HepG2 (cell line): ENCODE data around the gene THBS4.

Experiments
- FOXK1 ChIP-seq: sonication (generic); formaldehyde crosslinking; IDR thresholded peaks from 2 replicates; pipeline ENCODE4 v1.4.0; 2020; ENCODE audit warnings: low read depth, missing genetic modification reagents, borderline replicate concordance
- HDAC6 ChIP-seq: fragments of 200-600 bp; sonication (generic); IDR thresholded peaks from 2 replicates; pipeline ENCODE4 v1.7.0; 2017; ENCODE audit warnings: mild to moderate bottlenecking, antibody characterized with exemption, low read length, low read depth
- KDM4B ChIP-seq: sonication (generic); formaldehyde crosslinking; IDR thresholded peaks from 2 replicates; pipeline ENCODE4 v1.4.0; 2020; ENCODE audit warnings: missing genetic modification reagents
- POLR2A ChIP-seq, 2 experiments: IDR thresholded peaks; 2 replicates each; pipeline ENCODE4 v1.6.1; 2011; ENCODE audit warnings: low read depth in 2 of 2, low read length in 2 of 2, mild to moderate bottlenecking in 1 of 2, moderate library complexity in 1 of 2; ENCODE audit not compliant: insufficient read depth in 1 of 2
- POLR2AphosphoS5 ChIP-seq: IDR thresholded peaks from 2 replicates; pipeline ENCODE4 v1.6.1; 2012; ENCODE audit warnings: low read depth, low read length
- TOE1 ChIP-seq: sonication (generic); formaldehyde crosslinking; IDR thresholded peaks from 2 replicates; pipeline ENCODE4 v1.4.0; 2020; ENCODE audit warnings: mild to moderate bottlenecking, missing genetic modification reagents
- TF ChIP-seq, protein P1 (sequence below): sonication (generic); formaldehyde crosslinking; IDR thresholded peaks from 2 replicates; pipeline ENCODE4 v1.5.0; 2020; ENCODE audit warnings: mild to moderate bottlenecking, missing genetic modification reagents, moderate library complexity
- TF ChIP-seq, protein P2 (sequence below): IDR thresholded peaks from 2 replicates; pipeline ENCODE4 v1.6.1; 2016; ENCODE audit warnings: low read depth, control low read depth

DNA sequence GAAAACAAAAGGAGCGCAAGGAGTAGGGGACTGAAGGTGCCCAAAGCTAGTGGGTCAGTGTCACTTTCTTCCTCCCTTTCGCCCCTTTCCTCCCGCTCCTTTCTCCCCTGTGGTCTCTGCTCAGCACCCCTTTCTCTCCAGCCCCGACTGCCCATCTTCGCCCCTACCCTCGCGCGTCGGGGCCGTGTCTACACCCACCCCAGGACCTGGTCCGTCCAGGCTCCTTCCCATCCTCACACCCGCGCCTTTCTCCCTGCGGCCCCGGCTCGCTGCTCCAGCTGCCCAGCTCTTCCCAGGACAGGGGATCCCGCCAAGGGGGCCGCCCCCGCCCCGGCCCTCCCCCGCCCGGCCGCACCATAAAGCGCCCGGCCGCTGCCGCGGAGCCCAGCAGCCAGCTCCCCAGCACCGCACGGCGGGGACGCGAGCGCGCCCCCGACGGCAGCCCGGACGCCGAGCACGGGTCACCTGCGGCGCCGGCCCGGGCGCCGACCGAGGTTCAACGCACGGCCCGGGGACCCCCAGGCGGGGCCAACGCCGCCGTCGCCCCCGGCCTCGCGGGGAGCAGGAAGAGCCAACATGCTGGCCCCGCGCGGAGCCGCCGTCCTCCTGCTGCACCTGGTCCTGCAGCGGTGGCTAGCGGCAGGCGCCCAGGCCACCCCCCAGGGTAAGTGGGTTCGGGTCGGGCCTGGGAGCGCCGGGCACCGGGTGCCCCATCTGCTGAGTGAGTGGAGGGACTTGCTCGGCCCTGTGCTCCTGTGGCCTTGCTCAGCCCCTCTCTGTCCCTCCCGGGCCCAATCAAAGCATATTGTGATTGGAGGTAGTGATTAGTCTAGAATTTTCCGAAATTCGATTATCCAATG lies at the start of gene THBS4:
- TF ChIP-seq, protein P1, sequence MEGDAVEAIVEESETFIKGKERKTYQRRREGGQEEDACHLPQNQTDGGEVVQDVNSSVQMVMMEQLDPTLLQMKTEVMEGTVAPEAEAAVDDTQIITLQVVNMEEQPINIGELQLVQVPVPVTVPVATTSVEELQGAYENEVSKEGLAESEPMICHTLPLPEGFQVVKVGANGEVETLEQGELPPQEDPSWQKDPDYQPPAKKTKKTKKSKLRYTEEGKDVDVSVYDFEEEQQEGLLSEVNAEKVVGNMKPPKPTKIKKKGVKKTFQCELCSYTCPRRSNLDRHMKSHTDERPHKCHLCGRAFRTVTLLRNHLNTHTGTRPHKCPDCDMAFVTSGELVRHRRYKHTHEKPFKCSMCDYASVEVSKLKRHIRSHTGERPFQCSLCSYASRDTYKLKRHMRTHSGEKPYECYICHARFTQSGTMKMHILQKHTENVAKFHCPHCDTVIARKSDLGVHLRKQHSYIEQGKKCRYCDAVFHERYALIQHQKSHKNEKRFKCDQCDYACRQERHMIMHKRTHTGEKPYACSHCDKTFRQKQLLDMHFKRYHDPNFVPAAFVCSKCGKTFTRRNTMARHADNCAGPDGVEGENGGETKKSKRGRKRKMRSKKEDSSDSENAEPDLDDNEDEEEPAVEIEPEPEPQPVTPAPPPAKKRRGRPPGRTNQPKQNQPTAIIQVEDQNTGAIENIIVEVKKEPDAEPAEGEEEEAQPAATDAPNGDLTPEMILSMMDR (CRISPR knock-in tag): no peak
- no peak for TF ChIP-seq TOE1 (CRISPR knock-in tag)
- no peak for TF ChIP-seq HDAC6
- no peak for TF ChIP-seq FOXK1
- no peak for TF ChIP-seq KDM4B (CRISPR knock-in tag)
- TF ChIP-seq, protein P2, sequence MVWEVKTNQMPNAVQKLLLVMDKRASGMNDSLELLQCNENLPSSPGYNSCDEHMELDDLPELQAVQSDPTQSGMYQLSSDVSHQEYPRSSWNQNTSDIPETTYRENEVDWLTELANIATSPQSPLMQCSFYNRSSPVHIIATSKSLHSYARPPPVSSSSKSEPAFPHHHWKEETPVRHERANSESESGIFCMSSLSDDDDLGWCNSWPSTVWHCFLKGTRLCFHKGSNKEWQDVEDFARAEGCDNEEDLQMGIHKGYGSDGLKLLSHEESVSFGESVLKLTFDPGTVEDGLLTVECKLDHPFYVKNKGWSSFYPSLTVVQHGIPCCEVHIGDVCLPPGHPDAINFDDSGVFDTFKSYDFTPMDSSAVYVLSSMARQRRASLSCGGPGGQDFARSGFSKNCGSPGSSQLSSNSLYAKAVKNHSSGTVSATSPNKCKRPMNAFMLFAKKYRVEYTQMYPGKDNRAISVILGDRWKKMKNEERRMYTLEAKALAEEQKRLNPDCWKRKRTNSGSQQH: no peak
- no peak for TF ChIP-seq POLR2A (IDR thresholded peaks at IDR 0.05; ENCODE audit: insufficient read depth in 1 of 2, low read depth in 2 of 2, low read length in 2 of 2)
- TF ChIP-seq POLR2AphosphoS5: no peak
